GM21528 (cell line): Measurements from ENCODE around the gene HINT3.
"Not testable (repeated sequence)": the region's sequence is repeated elsewhere in the genome, so short reads cannot be mapped to it uniquely, and the experiment has no call there.

Experiments
- ATAC-seq: cut with Tn5 transposase; IDR thresholded peaks from one replicate; pipeline ENCODE4 v1.9.1; 2021; ENCODE audit warnings: mild to moderate bottlenecking, moderate library complexity; ENCODE audit not compliant: unreplicated experiment, low FRiP score

The HINT3 gene

GRCh38 chr6:125994670-125995488 lies 38.3 kb downstream of the HINT3 start:
- no peak for ATAC-seq

DNA sequence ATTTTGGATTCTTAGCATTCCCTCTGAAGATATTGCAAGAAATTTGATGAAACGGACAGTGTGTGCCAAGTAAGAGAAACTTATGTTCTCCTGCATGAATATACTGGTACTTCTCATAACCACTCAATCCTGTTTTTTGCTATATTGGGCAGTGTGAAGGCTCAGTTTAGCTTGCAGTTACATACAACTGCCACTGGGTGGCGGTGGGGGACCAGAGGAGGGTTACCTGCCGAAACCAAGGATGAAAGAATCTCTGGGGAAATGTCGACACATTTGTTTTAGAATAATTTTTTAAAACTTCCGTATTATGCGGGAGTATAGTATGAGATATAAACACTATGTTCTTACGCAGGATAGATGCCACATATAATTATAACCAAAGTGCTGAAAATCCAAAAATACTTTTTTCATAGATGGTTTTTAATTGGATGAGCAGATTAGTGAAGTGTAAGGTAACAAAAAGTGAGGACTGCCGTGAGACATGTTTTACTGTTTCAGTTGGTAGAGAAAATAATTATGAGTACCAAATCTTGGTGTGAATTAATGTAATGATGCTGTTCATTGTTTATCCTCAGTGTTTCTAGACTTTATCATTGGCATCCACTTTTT lies 39.5 kb downstream of the HINT3 start:
- ATAC-seq, result peak; percentile 93

DNA sequence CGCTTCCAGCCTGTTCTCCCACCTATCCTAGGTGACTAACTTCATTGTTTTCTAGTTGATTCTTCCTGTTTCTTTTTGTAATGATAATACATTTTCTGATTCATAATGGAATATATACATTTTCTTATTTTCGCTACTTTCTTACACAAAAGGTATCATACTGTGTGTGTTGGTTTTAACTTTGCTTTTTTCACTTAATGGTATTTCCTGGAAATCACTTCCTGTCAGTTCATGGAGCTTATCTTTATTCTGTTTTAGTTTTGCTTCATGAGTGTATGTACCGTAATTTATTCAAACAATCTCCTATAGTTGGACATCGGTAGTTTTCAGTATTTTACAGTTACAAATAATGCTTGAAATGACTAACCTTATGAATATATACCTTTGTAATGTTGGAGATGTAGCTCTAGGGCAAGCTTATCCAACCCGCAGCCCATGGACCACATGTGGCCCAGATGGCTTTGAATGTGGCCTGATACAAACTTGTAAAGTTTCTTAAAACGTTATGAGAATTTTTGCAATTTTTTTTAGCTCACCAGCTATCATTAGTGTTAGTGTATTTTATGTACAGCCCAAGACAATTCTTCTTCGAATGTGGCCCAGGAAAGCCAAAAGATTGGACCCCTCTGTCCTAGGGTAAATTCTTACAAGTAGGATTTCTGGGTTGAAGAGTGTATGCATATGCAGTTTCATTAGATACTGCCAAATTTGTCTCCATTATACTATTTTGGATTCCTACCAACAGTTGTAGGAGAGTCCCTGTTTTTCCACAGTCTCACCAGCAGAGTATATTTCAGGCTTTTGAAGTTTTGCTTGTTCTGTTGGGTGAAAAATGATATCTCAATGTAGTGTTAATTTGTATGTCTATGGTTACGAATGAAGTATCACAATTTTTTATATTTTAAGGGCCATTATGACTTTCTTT lies 46.4 kb downstream of the HINT3 start:
- no peak for ATAC-seq

GRCh38 chr6:126007800-126008199 lies 51.2 kb downstream of the HINT3 start:
- no peak for ATAC-seq

DNA sequence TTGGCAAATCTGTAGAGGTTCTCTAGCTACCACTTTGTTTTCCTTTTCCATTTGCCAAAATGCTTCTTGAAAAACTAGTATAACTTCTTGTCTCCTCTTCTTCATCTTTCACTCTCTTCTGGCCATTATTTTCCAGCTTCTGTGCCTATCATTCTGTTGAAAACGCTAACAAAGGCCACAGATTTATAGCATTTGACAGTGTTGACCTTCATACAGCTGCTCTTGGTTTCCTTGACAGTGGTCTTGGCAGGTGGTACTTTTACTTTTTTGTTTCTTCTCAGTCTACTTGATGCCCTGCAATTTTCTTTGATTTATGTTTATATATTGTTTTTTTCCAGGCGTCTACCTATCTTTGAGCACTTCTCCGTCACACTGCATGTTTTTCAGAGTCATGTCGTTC lies 53.5 kb downstream of the HINT3 start:
- ATAC-seq, result no peak

- no peak for ATAC-seq
These were observed 59.3 kb downstream of the HINT3 start for GRCh38 chr6:126015863-126016262.

- no peak for ATAC-seq
These were observed 60.0 kb downstream of the HINT3 start for GRCh38 chr6:126016591-126016990.

GRCh38 chr6:126017668-126018067 lies 61.1 kb downstream of the HINT3 start:
- no peak for ATAC-seq

GRCh38 chr6:126020305-126021050 lies 63.9 kb downstream of the HINT3 start:
- ATAC-seq, result no peak

- not testable (repeated sequence) for ATAC-seq
These were observed 66.9 kb downstream of the HINT3 start for GRCh38 chr6:126023474-126023873.

DNA sequence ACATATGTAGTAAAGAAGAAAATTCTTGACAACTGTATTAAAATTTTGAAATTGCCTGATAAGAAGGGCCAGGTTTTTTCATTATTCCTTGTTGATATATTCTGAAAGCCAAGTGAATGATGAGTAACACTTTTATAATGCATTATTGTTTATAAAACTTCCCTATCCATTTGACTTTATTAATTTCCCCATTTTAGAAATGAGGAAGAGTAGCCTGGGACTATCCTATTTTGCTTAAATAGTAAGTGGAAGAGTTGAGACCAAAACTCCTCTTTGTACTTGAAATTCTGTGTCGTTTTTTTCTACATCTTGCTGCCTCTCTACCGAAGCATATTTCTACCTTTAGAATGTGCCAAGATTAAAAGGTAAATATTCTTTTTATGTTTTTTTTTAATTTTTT lies 69.4 kb downstream of the HINT3 start:
- ATAC-seq, result no peak

DNA sequence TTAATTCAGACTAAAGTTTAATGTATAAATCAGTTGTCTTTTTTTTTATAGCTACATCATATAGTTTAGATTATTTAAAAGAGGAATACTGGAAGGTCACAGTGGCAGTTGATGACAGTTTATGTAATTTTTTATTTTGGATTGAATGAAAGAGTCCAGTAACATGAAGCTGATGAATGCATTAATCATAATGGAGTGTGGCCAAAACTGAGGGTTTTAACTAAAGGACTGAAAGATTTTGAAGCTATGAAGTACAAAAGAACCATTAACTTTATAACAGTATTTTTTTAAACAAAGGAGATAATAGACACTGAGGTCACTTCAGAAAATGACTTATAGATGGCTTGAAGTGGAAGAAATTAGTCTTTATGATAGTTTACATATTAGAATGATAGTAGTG lies 71.0 kb downstream of the HINT3 start:
- no peak for ATAC-seq
